HG03135 (cell line): ENCODE results near the gene DCDC2B.

Source experiments
- ATAC-seq: cut with Tn5 transposase; IDR thresholded peaks from one replicate; pipeline ENCODE4 v1.9.1; 2021; ENCODE audit warnings: mild to moderate bottlenecking, moderate library complexity; ENCODE audit not compliant: unreplicated experiment

The DCDC2B gene

GRCh38 chr1:32195972-32196823 lies 12.7 kb upstream of the DCDC2B start:
- ATAC-seq = no peak

GRCh38 chr1:32197074-32197473 lies 11.8 kb upstream of the DCDC2B start:
- ATAC-seq = no peak

- ATAC-seq = no peak
Observed at GRCh38 chr1:32197837-32198236, 11.1 kb upstream of the DCDC2B start.

- ATAC-seq = no peak
Observed at GRCh38 chr1:32198237-32199042, 10.4 kb upstream of the DCDC2B start.

- no peak for ATAC-seq
Observed at GRCh38 chr1:32199043-32199716, 9.7 kb upstream of the DCDC2B start.

- ATAC-seq = no peak
Observed at GRCh38 chr1:32199717-32200072, 9.2 kb upstream of the DCDC2B start.

GRCh38 chr1:32200226-32201010 lies 8.5 kb upstream of the DCDC2B start, which contains the start of gene CCDC28B:
Gene CCDC28B, plus strand, starts transcription at chr1:32200595. Its CDS starts 1,341 bp downstream, at chr1:32201936.
- no peak for ATAC-seq

GRCh38 chr1:32201011-32201855 lies 7.7 kb upstream of the DCDC2B start:
- no peak for ATAC-seq

- no peak for ATAC-seq
Observed at GRCh38 chr1:32204943-32205361, 3.9 kb upstream of the DCDC2B start.

GRCh38 chr1:32205401-32206370 lies 3.2 kb upstream of the DCDC2B start, which contains the start of gene IQCC:
Gene IQCC, plus strand, starts transcription at chr1:32205671. Its CDS starts 11 bp downstream, at chr1:32205682.
- peak; percentile 59 for ATAC-seq

- no peak for ATAC-seq
Observed at GRCh38 chr1:32208469-32208868, 420 bp upstream of the DCDC2B start.

GRCh38 chr1:32215629-32216480 lies 7.0 kb downstream of the DCDC2B start:
- no peak for ATAC-seq

- ATAC-seq = no peak
Observed at GRCh38 chr1:32216566-32216965, 7.7 kb downstream of the DCDC2B start.

GRCh38 chr1:32219022-32219421 lies 10.1 kb downstream of the DCDC2B start:
- no peak for ATAC-seq

- no peak for ATAC-seq
Observed at GRCh38 chr1:32220746-32221580, 12.1 kb downstream of the DCDC2B start.

GRCh38 chr1:32221581-32221979 lies 12.7 kb downstream of the DCDC2B start:
- no peak for ATAC-seq
